Mucosa of stomach (tissue), 1 donor: ENCODE measurements around the gene ZNF74.
A peak's percentile ranks its signal among the peaks of the same experiment; 100 is the strongest.

ENCODE experiments used
- H3K27me3 ChIP-seq: one replicate; pipeline ENCODE4 v1.7.0; 2013; ENCODE audit warnings: mild to moderate bottlenecking, low read length; ENCODE audit not compliant: control insufficient read depth, insufficient read depth
- H3K36me3 ChIP-seq: one replicate; pipeline ENCODE4 v1.7.0; 2013; ENCODE audit warnings: low read length; ENCODE audit not compliant: control insufficient read depth, insufficient read depth
- H3K4me1 ChIP-seq: one replicate; pipeline ENCODE4 v1.7.0; 2013; ENCODE audit warnings: mild to moderate bottlenecking, low read length; ENCODE audit not compliant: control insufficient read depth, insufficient read depth
- H3K4me3 ChIP-seq: one replicate; pipeline ENCODE4 v1.7.0; 2013; ENCODE audit warnings: low read length
- H3K9ac ChIP-seq: one replicate; pipeline ENCODE4 v1.7.0; 2013; ENCODE audit warnings: mild to moderate bottlenecking, low read length, moderate library complexity
- H3K9me3 ChIP-seq: one replicate; pipeline ENCODE4 v1.7.0; 2013; ENCODE audit warnings: mild to moderate bottlenecking, low read length, moderate library complexity; ENCODE audit not compliant: control insufficient read depth
- donor health status: Pancreatic carcinoma.

ZNF74 gene

GRCh38 chr22:20434264-20434751, 40.4 kb downstream of the ZNF74 start:
- no peak overlapping the region for H3K4me3 ChIP-seq
- H3K36me3 ChIP-seq, result no peaks in the 10 kb centered on the region
- H3K27me3 ChIP-seq, result peaks cover 93% of the 10 kb centered on the region
- peaks cover 36% of the 10 kb centered on the region for H3K4me1 ChIP-seq
- no peak overlapping the region for H3K9ac ChIP-seq
- no peaks in the 10 kb centered on the region for H3K9me3 ChIP-seq

- Histone ChIP-seq H3K9me3 (no peaks in the 10 kb centered on the region), H3K4me3 (no peak overlapping the region), H3K36me3 (no peaks in the 10 kb centered on the region), H3K4me1 (peaks cover 31% of the 10 kb centered on the region), H3K9ac (no peak overlapping the region), H3K27me3 (peaks cover 88% of the 10 kb centered on the region)
These were observed 40.8 kb downstream of the ZNF74 start for GRCh38 chr22:20434773-20435172.

GRCh38 chr22:20435436-20436306, 41.7 kb downstream of the ZNF74 start:
- Histone ChIP-seq H3K9me3 (no peaks in the 10 kb centered on the region), H3K4me1 (peaks cover 22% of the 10 kb centered on the region), H3K27me3 (peaks cover 79% of the 10 kb centered on the region), H3K36me3 (no peaks in the 10 kb centered on the region), H3K9ac (no peak overlapping the region), H3K4me3 (no peak overlapping the region)

- Histone ChIP-seq H3K9ac (no peak overlapping the region), H3K9me3 (no peaks in the 10 kb centered on the region), H3K4me3 (no peak overlapping the region), H3K4me1 (peaks cover 18% of the 10 kb centered on the region), H3K36me3 (no peaks in the 10 kb centered on the region), H3K27me3 (peaks cover 74% of the 10 kb centered on the region)
These were observed 42.4 kb downstream of the ZNF74 start for GRCh38 chr22:20436307-20436767.

GRCh38 chr22:20436768-20437612, 43.0 kb downstream of the ZNF74 start:
- H3K9me3 ChIP-seq, result no peaks in the 10 kb centered on the region
- H3K9ac ChIP-seq, result peak overlapping the region; percentile 39
- no peak overlapping the region for H3K4me3 ChIP-seq
- H3K27me3 ChIP-seq, result peaks cover 67% of the 10 kb centered on the region
- H3K4me1 ChIP-seq, result peaks cover 16% of the 10 kb centered on the region
- no peaks in the 10 kb centered on the region for H3K36me3 ChIP-seq

- H3K36me3 ChIP-seq, result no peaks in the 10 kb centered on the region
- peaks cover 59% of the 10 kb centered on the region for H3K27me3 ChIP-seq
- H3K4me1 ChIP-seq, result peaks cover 16% of the 10 kb centered on the region
- H3K9ac ChIP-seq, result peak within 1 kb of the TSS; percentile 39
- no peaks in the 10 kb centered on the region for H3K9me3 ChIP-seq
- H3K4me3 ChIP-seq, result no peak within 1 kb of the TSS
These were observed 43.9 kb downstream of the ZNF74 start, which contains the start of gene SCARF2 for GRCh38 chr22:20437613-20438426. Gene SCARF2, minus strand, starts transcription at chr22:20437825. Its CDS starts 71 bp downstream, at chr22:20437754.

DNA sequence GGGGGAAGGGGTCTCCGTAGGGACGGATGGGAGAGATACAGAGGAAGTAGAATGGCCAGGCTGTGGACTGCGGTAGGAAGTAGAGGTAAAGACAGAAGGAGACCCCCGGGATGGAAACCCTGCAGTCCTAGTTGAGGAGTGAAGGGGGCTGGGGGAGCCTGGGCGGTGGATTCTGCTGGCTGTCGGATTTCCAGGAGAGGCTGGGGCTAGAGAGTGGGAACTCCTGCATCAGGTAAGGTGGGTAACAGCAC, 44.4 kb downstream of the ZNF74 start:
- Histone ChIP-seq H3K27me3 (peaks cover 54% of the 10 kb centered on the region), H3K4me3 (no peak overlapping the region), H3K9me3 (no peaks in the 10 kb centered on the region), H3K4me1 (peaks cover 16% of the 10 kb centered on the region), H3K36me3 (no peaks in the 10 kb centered on the region), H3K9ac (peak overlapping the region; percentile 38)

- H3K9ac ChIP-seq, result peak overlapping the region; percentile 38
- H3K9me3 ChIP-seq, result no peaks in the 10 kb centered on the region
- H3K36me3 ChIP-seq, result no peaks in the 10 kb centered on the region
- no peak overlapping the region for H3K4me3 ChIP-seq
- peaks cover 48% of the 10 kb centered on the region for H3K27me3 ChIP-seq
- peaks cover 16% of the 10 kb centered on the region for H3K4me1 ChIP-seq
These were observed 44.9 kb downstream of the ZNF74 start for GRCh38 chr22:20438678-20439492.

- Histone ChIP-seq H3K27me3 (peaks cover 42% of the 10 kb centered on the region), H3K9ac (no peak overlapping the region), H3K4me1 (peaks cover 16% of the 10 kb centered on the region), H3K9me3 (no peaks in the 10 kb centered on the region), H3K36me3 (no peaks in the 10 kb centered on the region), H3K4me3 (no peak overlapping the region)
These were observed 45.6 kb downstream of the ZNF74 start for GRCh38 chr22:20439556-20439927.

DNA sequence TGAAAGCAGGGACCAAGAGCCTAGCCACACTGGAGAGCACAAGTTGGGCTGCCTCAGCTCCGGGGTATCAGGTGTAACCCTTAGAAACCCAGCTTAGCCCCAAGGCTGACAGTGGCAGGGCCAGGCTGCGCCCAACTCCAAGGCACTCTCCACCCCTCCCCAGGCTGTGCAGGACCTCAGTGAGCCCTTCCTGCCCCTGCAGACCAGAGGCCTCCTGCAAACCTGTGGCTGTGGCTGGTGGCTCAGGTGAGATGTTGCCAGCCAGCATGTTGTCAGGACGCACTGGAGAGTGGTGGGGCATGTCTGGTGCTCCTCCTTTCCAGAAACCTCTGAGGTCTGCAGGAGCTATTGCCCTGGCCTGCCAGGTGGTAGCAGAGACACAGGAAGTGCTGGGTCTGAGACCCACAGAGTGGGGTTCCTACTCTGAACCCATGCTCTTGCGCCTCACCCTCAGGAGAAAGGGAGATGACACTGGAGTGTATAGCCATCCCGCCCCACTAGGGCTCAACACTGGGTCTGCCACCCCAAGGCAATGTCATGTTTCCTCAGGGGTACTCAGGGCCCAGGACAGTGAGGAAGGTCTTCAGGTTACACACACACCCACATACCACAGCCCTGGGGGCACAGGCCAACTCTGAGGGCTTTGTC, 46.1 kb downstream of the ZNF74 start:
- peaks cover 37% of the 10 kb centered on the region for H3K27me3 ChIP-seq
- H3K9ac ChIP-seq, result no peak overlapping the region
- peaks cover 16% of the 10 kb centered on the region for H3K4me1 ChIP-seq
- no peaks in the 10 kb centered on the region for H3K9me3 ChIP-seq
- no peak overlapping the region for H3K4me3 ChIP-seq
- no peaks in the 10 kb centered on the region for H3K36me3 ChIP-seq
